Vagina (tissue), 2 donors: ENCODE data around the gene TJP2. TPM values are rescaled to one million over a fixed set of nuclear protein-coding genes. Genes with fewer than 3 reads are reported as not detected.

Source experiments
- DNase-seq, 2 donors: peaks; one replicate each; pipeline ENCODE4 v3.0.0-alpha.2; 2017; ENCODE audit errors: extremely low spot score in 2 of 2
- H3K27ac ChIP-seq: fragments of 200-600 bp; sonication (generic); one replicate; pipeline ENCODE4 v1.5.1; 2019
- H3K27me3 ChIP-seq: fragments of 200-600 bp; sonication (generic); one replicate; pipeline ENCODE4 v1.5.1; 2019
- H3K36me3 ChIP-seq, 2 donors: fragments of 200-600 bp; sonication (generic); one replicate each; pipeline ENCODE4 v1.5.1; 2017 to 2019
- H3K4me1 ChIP-seq: fragments of 200-600 bp; sonication (generic); one replicate; pipeline ENCODE4 v1.5.1; 2019
- H3K4me3 ChIP-seq, 2 donors: fragments of 200-600 bp; sonication (generic); 1 replicate in 1 of 2; 2 replicates in 1 of 2; pipeline ENCODE4 v1.5.1; 2016 to 2019
- H3K9me3 ChIP-seq: fragments of 200-600 bp; sonication (generic); one replicate; pipeline ENCODE4 v1.5.1; 2019
- CTCF ChIP-seq, 3 experiments: fragments of 450-650 bp in 2 of 3; fragments of 200-600 bp in 1 of 3; sonication (generic) in 1 of 3; IDR thresholded peaks; one replicate each; pipeline ENCODE4 v1.5.1; 2017 to 2019; ENCODE audit warnings: antibody characterized with exemption in 3 of 3, mild to moderate bottlenecking in 2 of 3, moderate library complexity in 2 of 3
- POLR2A ChIP-seq, 2 donors: fragments of 450-650 bp; IDR thresholded peaks; one replicate each; pipeline ENCODE4 v1.6.1; 2017; ENCODE audit warnings: antibody characterized with exemption in 2 of 2, mild to moderate bottlenecking in 2 of 2, moderate library complexity in 2 of 2
- POLR2AphosphoS5 ChIP-seq, 2 donors: sonication (generic); formaldehyde crosslinking; IDR thresholded peaks; one replicate each; pipeline ENCODE4 v1.9.0; 2017; ENCODE audit warnings: antibody characterized with exemption in 2 of 2, mild to moderate bottlenecking in 2 of 2, low read depth in 1 of 2; ENCODE audit not compliant: insufficient read depth in 1 of 2
- intact Hi-C: fragments of 100-400 bp; cut with DNase I; formaldehyde crosslinking; loops from one replicate; pipeline ENCODE4 v1.15.1; 2023
- total RNA-seq: library from RNA; depleted of rRNA; stranded (reverse); fragments of >200 nt; gene quantifications from one replicate; pipeline ENCODE4 v1.2.3, GENCODE V29; 2016

The TJP2 gene
- total RNA-seq, 1 donor from 2014 or later = 68.3 TPM

GRCh38 chr9:69199769-69200470 is 25.8 kb downstream of the TJP2 start:
- Histone ChIP-seq H3K27ac (no peak overlapping the region), H3K36me3 (no peaks in the 10 kb centered on the region), H3K4me1 (peaks cover 6% of the 10 kb centered on the region), H3K9me3 (no peaks in the 10 kb centered on the region), H3K27me3 (no peaks in the 10 kb centered on the region), H3K4me3 (no peak overlapping the region)
- DNase-seq = no peak
- no peak for TF ChIP-seq POLR2AphosphoS5 (IDR thresholded peaks at IDR 0.05; ENCODE audit: insufficient read depth in 1 of 2, low read depth in 1 of 2)
- no peak for TF ChIP-seq POLR2A (IDR thresholded peaks at IDR 0.05)
- TF ChIP-seq CTCF (IDR thresholded peaks at IDR 0.05) = no peak
- intact Hi-C loops = no loop called here

GRCh38 chr9:69202556-69202955 is 28.5 kb downstream of the TJP2 start:
- Histone ChIP-seq H3K36me3 (no peaks in the 10 kb centered on the region), H3K27ac (no peak overlapping the region), H3K4me3 (no peak overlapping the region), H3K27me3 (no peaks in the 10 kb centered on the region), H3K9me3 (no peaks in the 10 kb centered on the region), H3K4me1 (peaks cover 6% of the 10 kb centered on the region)
- TF ChIP-seq POLR2AphosphoS5 (IDR thresholded peaks at IDR 0.05; ENCODE audit: insufficient read depth in 1 of 2, low read depth in 1 of 2) (no peak), POLR2A (IDR thresholded peaks at IDR 0.05) (no peak), CTCF (IDR thresholded peaks at IDR 0.05) (no peak)
- DNase-seq = no peak
- intact Hi-C loops = no loop called here

- intact Hi-C loops = no loop called here
- Histone ChIP-seq H3K27ac (no peak overlapping the region), H3K4me1 (peaks cover 6% of the 10 kb centered on the region), H3K4me3 (no peak overlapping the region), H3K9me3 (no peaks in the 10 kb centered on the region), H3K27me3 (no peaks in the 10 kb centered on the region), H3K36me3 (no peaks in the 10 kb centered on the region)
- TF ChIP-seq POLR2A (IDR thresholded peaks at IDR 0.05) = no peak
- no peak for TF ChIP-seq POLR2AphosphoS5 (IDR thresholded peaks at IDR 0.05; ENCODE audit: insufficient read depth in 1 of 2, low read depth in 1 of 2)
- TF ChIP-seq CTCF (IDR thresholded peaks at IDR 0.05) = no peak
- DNase-seq = no peak
Measured at GRCh38 chr9:69204326-69204725, 30.2 kb downstream of the TJP2 start.

GRCh38 chr9:69204849-69205248 is 30.8 kb downstream of the TJP2 start:
- Histone ChIP-seq H3K27me3 (no peaks in the 10 kb centered on the region), H3K9me3 (no peaks in the 10 kb centered on the region), H3K4me3 (no peak overlapping the region), H3K27ac (no peak overlapping the region), H3K36me3 (no peaks in the 10 kb centered on the region), H3K4me1 (peaks cover 6% of the 10 kb centered on the region)
- no peak for TF ChIP-seq CTCF (IDR thresholded peaks at IDR 0.05)
- no peak for TF ChIP-seq POLR2A (IDR thresholded peaks at IDR 0.05)
- no peak for TF ChIP-seq POLR2AphosphoS5 (IDR thresholded peaks at IDR 0.05; ENCODE audit: insufficient read depth in 1 of 2, low read depth in 1 of 2)
- intact Hi-C loops = no loop called here
- no peak for DNase-seq

- no peaks in the 10 kb centered on the region for H3K36me3 ChIP-seq
- H3K27me3 ChIP-seq = no peaks in the 10 kb centered on the region
- intact Hi-C loops = no loop called here
- TF ChIP-seq POLR2AphosphoS5 (IDR thresholded peaks at IDR 0.05; ENCODE audit: insufficient read depth in 1 of 2, low read depth in 1 of 2) (no peak), CTCF (IDR thresholded peaks at IDR 0.05) (no peak), POLR2A (IDR thresholded peaks at IDR 0.05) (no peak)
- H3K9me3 ChIP-seq = no peaks in the 10 kb centered on the region
- H3K4me1 ChIP-seq = peaks cover 6% of the 10 kb centered on the region
- no peak overlapping the region for H3K27ac ChIP-seq
- H3K4me3 ChIP-seq = no peak overlapping the region
- no peak for DNase-seq
Measured at GRCh38 chr9:69206047-69206446, 32.0 kb downstream of the TJP2 start.
